SU-DHL-6 (cell line): ENCODE measurements around the gene ABTB1.

Source experiments
- H2AFZ ChIP-seq: fragments of 200-600 bp; sonication (generic); 2 replicates; pipeline ENCODE4 v1.6.1; 2014; ENCODE audit warnings: low read depth, mild to moderate bottlenecking, moderate library complexity, mixed read lengths, antibody characterized with exemption, low read length; ENCODE audit not compliant: severe bottlenecking
- H3F3A ChIP-seq: fragments of 200-600 bp; shearing (Covaris generic); 2 replicates; pipeline ENCODE4 v1.6.0; 2016; ENCODE audit warnings: antibody characterized with exemption, mild to moderate bottlenecking; ENCODE audit not compliant: insufficient read depth
- H3K27ac ChIP-seq: fragments of 200-600 bp; sonication (generic); 2 replicates; pipeline ENCODE4 v1.5.1; 2016; ENCODE audit warnings: low read depth, mild to moderate bottlenecking, low read length, moderate library complexity, mixed read lengths
- H3K27me3 ChIP-seq: fragments of 200-600 bp; sonication (generic), shearing (Covaris generic); 2 replicates; pipeline ENCODE4 v1.6.0; 2014; ENCODE audit warnings: mild to moderate bottlenecking, low read length
- H3K36me3 ChIP-seq: fragments of 200-600 bp; sonication (generic); 2 replicates; pipeline ENCODE4 v1.6.1; 2014; ENCODE audit warnings: mild to moderate bottlenecking, low read length, mixed read lengths
- H3K4me2 ChIP-seq: fragments of 300-600, 200-600 bp; shearing (Covaris generic), sonication (generic); 2 replicates; pipeline ENCODE4 v1.6.0; 2014; ENCODE audit warnings: low read length, low read depth, mild to moderate bottlenecking; ENCODE audit not compliant: poor library complexity, severe bottlenecking
- H3K4me3 ChIP-seq: fragments of 200-600 bp; sonication (generic); 2 replicates; pipeline ENCODE4 v1.5.1; 2014; ENCODE audit warnings: antibody characterized with exemption, low read length, mild to moderate bottlenecking, mixed read lengths; ENCODE audit not compliant: insufficient read depth, poor library complexity, severe bottlenecking
- H3K79me2 ChIP-seq: fragments of 200-600 bp; sonication (generic); 2 replicates; pipeline ENCODE4 v1.6.1; 2014; ENCODE audit warnings: mild to moderate bottlenecking, low read length, moderate library complexity; ENCODE audit not compliant: insufficient read depth
- H3K9ac ChIP-seq: fragments of 200-600 bp; sonication (generic); 2 replicates; pipeline ENCODE4 v1.7.0; 2014; ENCODE audit warnings: mild to moderate bottlenecking, low read length
- H3K9me2 ChIP-seq: fragments of 200-600 bp; sonication (generic); replicated peaks from 2 replicates; pipeline ENCODE4 v1.6.1; 2014; ENCODE audit warnings: low read length; ENCODE audit not compliant: insufficient read depth
- H3K9me3 ChIP-seq: fragments of 200-600 bp; sonication (generic); 2 replicates; pipeline ENCODE4 v1.6.1; 2014; ENCODE audit warnings: low read length, mixed read lengths; ENCODE audit not compliant: insufficient read depth
- H4K20me1 ChIP-seq: fragments of 200-600 bp; sonication (generic); 2 replicates; pipeline ENCODE4 v1.6.1; 2014; ENCODE audit warnings: low read depth, mild to moderate bottlenecking, antibody characterized with exemption, low read length, moderate library complexity, mixed read lengths
- EZH2phosphoT487 ChIP-seq: fragments of 200-600 bp; sonication (generic), shearing (Covaris generic); conservative IDR thresholded peaks from 2 replicates; pipeline ENCODE4 v1.6.1; 2018; ENCODE audit warnings: mild to moderate bottlenecking, antibody characterized with exemption, low read length, moderate library complexity, mixed read lengths
- TF ChIP-seq, protein P1 (sequence below): fragments of 200-600 bp; sonication (generic); IDR thresholded peaks from one replicate; pipeline ENCODE4 v1.5.1; 2017; ENCODE audit warnings: antibody characterized with exemption, mild to moderate bottlenecking, low read length, moderate library complexity; ENCODE audit not compliant: insufficient read depth, poor library complexity, severe bottlenecking

Gene ABTB1

DNA sequence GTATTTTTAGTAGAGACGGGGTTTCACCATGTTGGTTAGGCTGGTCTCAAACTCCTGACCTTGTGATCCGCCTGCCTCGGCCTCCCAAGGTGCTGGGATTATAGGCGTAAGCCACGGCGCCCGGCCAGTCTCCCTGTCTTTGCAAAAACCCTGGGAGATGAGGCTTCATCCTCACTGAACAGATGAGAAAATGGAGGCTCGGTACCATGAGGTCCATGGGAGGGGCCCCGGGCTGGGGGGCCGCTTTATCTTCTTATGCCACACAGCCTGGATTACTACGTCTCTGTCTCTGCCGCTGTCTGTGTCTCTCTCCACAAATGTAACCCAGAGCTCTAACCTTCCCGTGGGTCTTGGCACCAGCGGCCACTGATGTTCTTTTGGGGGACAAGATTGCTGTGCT lies 39.1 kb downstream of the ABTB1 start:
- H3K27ac ChIP-seq: no peak overlapping the region
- TF ChIP-seq, protein P1, sequence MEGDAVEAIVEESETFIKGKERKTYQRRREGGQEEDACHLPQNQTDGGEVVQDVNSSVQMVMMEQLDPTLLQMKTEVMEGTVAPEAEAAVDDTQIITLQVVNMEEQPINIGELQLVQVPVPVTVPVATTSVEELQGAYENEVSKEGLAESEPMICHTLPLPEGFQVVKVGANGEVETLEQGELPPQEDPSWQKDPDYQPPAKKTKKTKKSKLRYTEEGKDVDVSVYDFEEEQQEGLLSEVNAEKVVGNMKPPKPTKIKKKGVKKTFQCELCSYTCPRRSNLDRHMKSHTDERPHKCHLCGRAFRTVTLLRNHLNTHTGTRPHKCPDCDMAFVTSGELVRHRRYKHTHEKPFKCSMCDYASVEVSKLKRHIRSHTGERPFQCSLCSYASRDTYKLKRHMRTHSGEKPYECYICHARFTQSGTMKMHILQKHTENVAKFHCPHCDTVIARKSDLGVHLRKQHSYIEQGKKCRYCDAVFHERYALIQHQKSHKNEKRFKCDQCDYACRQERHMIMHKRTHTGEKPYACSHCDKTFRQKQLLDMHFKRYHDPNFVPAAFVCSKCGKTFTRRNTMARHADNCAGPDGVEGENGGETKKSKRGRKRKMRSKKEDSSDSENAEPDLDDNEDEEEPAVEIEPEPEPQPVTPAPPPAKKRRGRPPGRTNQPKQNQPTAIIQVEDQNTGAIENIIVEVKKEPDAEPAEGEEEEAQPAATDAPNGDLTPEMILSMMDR: no peak
- no peak for TF ChIP-seq EZH2phosphoT487
- H3K79me2 ChIP-seq: no peaks in the 10 kb centered on the region
- H3K4me2 ChIP-seq: no peak overlapping the region
- H4K20me1 ChIP-seq: no peaks in the 10 kb centered on the region
- no peaks in the 10 kb centered on the region for H3K36me3 ChIP-seq
- H3F3A ChIP-seq: no peaks in the 10 kb centered on the region
- no peak overlapping the region for H2AFZ ChIP-seq
- no peaks in the 10 kb centered on the region for H3K27me3 ChIP-seq
- H3K9me3 ChIP-seq: no peaks in the 10 kb centered on the region
- H3K4me3 ChIP-seq: no peak overlapping the region
- H3K9ac ChIP-seq: no peak overlapping the region
- H3K9me2 ChIP-seq: no peaks in the 10 kb centered on the region

DNA sequence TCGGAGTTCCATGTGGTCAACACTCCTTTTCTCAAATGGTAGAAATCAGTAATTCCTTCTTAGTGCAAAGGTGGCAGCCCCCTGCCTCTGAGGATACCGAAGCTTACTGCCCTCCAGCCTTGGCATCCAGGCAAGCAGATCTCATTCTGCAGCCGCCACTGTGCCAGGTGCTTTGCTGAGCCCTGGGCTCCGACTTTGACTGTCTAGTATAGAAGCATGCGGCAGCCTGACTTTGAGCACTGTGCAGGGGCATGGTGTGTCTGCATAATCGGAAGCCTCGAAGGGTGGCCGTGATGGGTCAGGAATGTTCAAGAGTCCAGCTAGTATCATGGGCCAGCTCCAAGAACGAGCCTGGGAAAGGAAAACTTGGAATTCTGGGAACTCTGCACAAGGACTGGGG lies 39.7 kb downstream of the ABTB1 start:
- H3K36me3 ChIP-seq: no peaks in the 10 kb centered on the region

DNA sequence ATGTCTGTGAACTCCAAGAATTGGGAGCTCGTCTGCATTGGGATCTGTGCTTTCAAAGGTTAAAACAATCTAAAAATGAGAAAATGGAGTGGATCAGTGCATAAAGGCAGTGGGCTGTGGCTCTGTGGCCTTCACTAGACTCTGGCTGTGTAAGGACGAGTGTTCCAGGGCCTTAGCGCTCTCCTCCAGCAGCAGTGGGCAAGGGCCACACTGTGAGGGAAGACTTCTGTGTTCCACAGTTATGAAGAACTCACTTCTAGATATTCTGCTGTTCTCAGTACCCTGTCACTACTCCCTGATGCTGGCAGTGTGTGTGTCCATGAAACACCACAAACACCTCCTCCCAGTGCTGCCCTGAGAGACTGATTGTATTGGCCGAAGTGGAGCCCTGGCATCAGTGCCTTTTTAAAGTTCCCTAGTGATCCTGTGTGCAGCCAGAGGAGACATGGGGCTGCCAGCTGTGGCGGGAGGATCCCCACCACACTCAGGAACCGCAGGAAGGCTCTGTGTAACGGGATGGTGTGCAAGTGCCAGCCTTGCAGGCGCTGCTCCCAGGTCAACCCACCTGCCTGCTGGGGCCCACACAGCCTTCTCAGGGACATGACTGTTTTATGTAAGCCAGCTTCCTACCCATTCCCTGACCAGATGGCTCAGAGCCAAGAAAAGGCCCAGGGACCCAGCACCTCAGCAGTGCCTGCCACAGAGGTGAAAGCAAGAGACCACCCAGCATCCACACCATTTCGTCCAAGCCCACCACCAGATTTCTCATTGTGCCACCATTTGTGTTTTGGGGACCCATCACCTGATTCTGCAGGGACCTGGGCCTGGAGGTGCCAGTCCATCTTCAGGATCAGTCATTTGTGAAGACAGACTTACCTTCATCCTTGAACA lies 40.4 kb downstream of the ABTB1 start:
- TF ChIP-seq, protein P1: no peak
- TF ChIP-seq EZH2phosphoT487: no peak
- no peak overlapping the region for H3K27ac ChIP-seq
- H2AFZ ChIP-seq: no peak overlapping the region
- H3K79me2 ChIP-seq: no peaks in the 10 kb centered on the region
- H3K4me3 ChIP-seq: no peak overlapping the region
- no peaks in the 10 kb centered on the region for H3K36me3 ChIP-seq
- H3K4me2 ChIP-seq: no peak overlapping the region
- H3K9ac ChIP-seq: no peak overlapping the region
- H4K20me1 ChIP-seq: no peaks in the 10 kb centered on the region
- no peaks in the 10 kb centered on the region for H3F3A ChIP-seq
- H3K27me3 ChIP-seq: no peaks in the 10 kb centered on the region
- H3K9me3 ChIP-seq: no peaks in the 10 kb centered on the region
- no peaks in the 10 kb centered on the region for H3K9me2 ChIP-seq

More for the DNA sequence above, 39.7 kb downstream of the ABTB1 start:
- Histone ChIP-seq H3K79me2 (no peaks in the 10 kb centered on the region), H3K4me2 (no peak overlapping the region), H4K20me1 (no peaks in the 10 kb centered on the region), H3F3A (no peaks in the 10 kb centered on the region), H3K27me3 (no peaks in the 10 kb centered on the region), H3K9ac (no peak overlapping the region), H3K9me2 (no peaks in the 10 kb centered on the region), H2AFZ (no peak overlapping the region), H3K4me3 (no peak overlapping the region), H3K9me3 (no peaks in the 10 kb centered on the region), H3K27ac (no peak overlapping the region)
- TF ChIP-seq, protein P1: no peak
- TF ChIP-seq EZH2phosphoT487: no peak
